Caco-2 (cell line): ENCODE data around the gene GALNT18. TPM values are rescaled to one million over a fixed set of nuclear protein-coding genes. Genes with fewer than 3 reads are reported as not detected.

Experiments used
- BruUV-seq: library from RNA; stranded (reverse); fragments of 400-500 nt; replicated peaks from 2 replicates; lab custom pipeline; 2021; lab: Mats Ljungman, UMichigan
- CTCF ChIA-PET: fragments of 300-600 bp; sonication (Branson Sonifier 250); formaldehyde crosslinking; loops from one replicate; lab custom pipeline; 2022; ENCODE audit warnings: antibody characterized with exemption; lab: Charles Lee
- POLR2A ChIA-PET: fragments of 300-600 bp; sonication (Branson Sonifier 250); formaldehyde crosslinking; loops from one replicate; lab custom pipeline; 2022; ENCODE audit warnings: antibody characterized with exemption; lab: Charles Lee
- DNase-seq, 2 experiments: peaks; one replicate each; pipeline versions ENCODE4 v3.0.0 to v3.0.0-alpha.2; 2020 to 2022
- H3K27me3 ChIP-seq: replicated peaks from 2 replicates; pipeline ENCODE4 v1.6.0; 2011; ENCODE audit warnings: low read length; ENCODE audit not compliant: control insufficient read depth, insufficient read depth
- H3K36me3 ChIP-seq: 2 replicates; pipeline ENCODE4 v1.5.1; 2011; ENCODE audit warnings: low read length; ENCODE audit not compliant: control insufficient read depth, insufficient read depth
- H3K4me1 ChIP-seq: fragments of 250-450 bp; sonication (Bioruptor Pico); 2 replicates; pipeline ENCODE4 v1.5.1; 2020; ENCODE audit warnings: mild to moderate bottlenecking
- H3K4me3 ChIP-seq: 2 replicates; pipeline ENCODE4 v1.5.1; 2011; ENCODE audit warnings: low read depth, mild to moderate bottlenecking, control low read depth, low read length
- H3K9me3 ChIP-seq: fragments of 250-450 bp; sonication (Bioruptor Pico); 2 replicates; pipeline ENCODE4 v1.5.1; 2020; ENCODE audit warnings: mild to moderate bottlenecking, moderate library complexity
- H3K27ac Mint-ChIP-seq: one replicate; pipeline ENCODE4 v1.8.0; 2022; ENCODE audit warnings: mixed read lengths; ENCODE audit not compliant: unreplicated experiment
- H3K27me3 Mint-ChIP-seq: one replicate; pipeline ENCODE4 v1.8.0; 2022; ENCODE audit warnings: mixed read lengths; ENCODE audit not compliant: insufficient read depth, unreplicated experiment
- H3K36me3 Mint-ChIP-seq: one replicate; pipeline ENCODE4 v1.8.0; 2022; ENCODE audit warnings: mild to moderate bottlenecking, mixed read lengths; ENCODE audit not compliant: insufficient read depth, unreplicated experiment
- H3K4me1 Mint-ChIP-seq: one replicate; pipeline ENCODE4 v1.8.0; 2022; ENCODE audit warnings: low read depth, mixed read lengths; ENCODE audit not compliant: unreplicated experiment
- H3K4me3 Mint-ChIP-seq: one replicate; pipeline ENCODE4 v1.8.0; 2022; ENCODE audit warnings: mild to moderate bottlenecking, moderate library complexity, mixed read lengths; ENCODE audit not compliant: unreplicated experiment
- H3K9me3 Mint-ChIP-seq: one replicate; pipeline ENCODE4 v1.8.0; 2022; ENCODE audit warnings: mixed read lengths; ENCODE audit not compliant: unreplicated experiment
- intact Hi-C: fragments of 100-400 bp; cut with micrococcal nuclease; formaldehyde crosslinking; loops from one replicate; pipeline ENCODE4 v1.10.0; 2022; ENCODE audit not compliant: unreplicated experiment
- total RNA-seq: library from RNA; stranded (reverse); gene quantifications from 2 replicates; pipeline ENCODE4 v1.2.3, GENCODE V29; 2022
- TF ChIP-seq, protein P1 (sequence below), 2 experiments: fragments of 200-600 bp in 1 of 2; IDR thresholded peaks; 1 replicate in 1 of 2; 2 replicates in 1 of 2; pipeline versions ENCODE4 v1.5.1 to v1.8.0; 2011 to 2022; ENCODE audit warnings: antibody characterized with exemption in 1 of 2, control low read depth in 1 of 2, inconsistent platforms in 1 of 2, low read depth in 1 of 2, low read length in 1 of 2, mild to moderate bottlenecking in 1 of 2, moderate library complexity in 1 of 2; ENCODE audit not compliant: insufficient read depth in 1 of 2, severe bottlenecking in 1 of 2, unreplicated experiment in 1 of 2

Gene GALNT18
- total RNA-seq, 1 experiment from 2014 or later = 0.43 TPM

DNA sequence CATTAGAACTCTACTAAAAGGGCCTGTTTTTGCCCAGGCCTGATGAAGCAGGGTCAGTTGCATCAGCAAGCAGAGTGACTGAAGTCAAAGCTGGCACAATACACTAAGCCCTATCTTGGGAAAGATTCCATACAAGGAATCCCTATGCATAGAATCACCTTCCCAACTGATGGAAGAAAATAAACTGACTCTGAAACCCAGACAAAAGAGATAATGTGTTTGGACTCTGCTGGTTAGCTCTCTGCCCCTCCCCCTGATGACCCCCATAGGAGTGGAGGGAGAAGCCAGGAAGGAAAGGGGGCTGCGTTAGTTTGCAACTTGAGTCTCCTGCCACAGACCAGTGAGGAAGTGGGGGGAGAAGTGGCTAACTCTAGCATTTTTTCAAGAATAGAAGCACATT, 32.9 kb downstream of the GALNT18 start:
- H3K36me3 ChIP-seq = no peaks in the 10 kb centered on the region
- no peaks in the 10 kb centered on the region for H3K4me1 ChIP-seq
- H3K27me3 Mint-ChIP-seq = peaks cover 16% of the 10 kb centered on the region
- no peaks in the 10 kb centered on the region for H3K9me3 Mint-ChIP-seq
- DNase-seq = no peak
- ChIA-PET CTCF (no interaction called here), POLR2A (no interaction called here)
- H3K9me3 ChIP-seq = no peaks in the 10 kb centered on the region
- H3K4me3 Mint-ChIP-seq = no peak overlapping the region
- BruUV-seq = no TSS peak
- TF ChIP-seq, protein P1, sequence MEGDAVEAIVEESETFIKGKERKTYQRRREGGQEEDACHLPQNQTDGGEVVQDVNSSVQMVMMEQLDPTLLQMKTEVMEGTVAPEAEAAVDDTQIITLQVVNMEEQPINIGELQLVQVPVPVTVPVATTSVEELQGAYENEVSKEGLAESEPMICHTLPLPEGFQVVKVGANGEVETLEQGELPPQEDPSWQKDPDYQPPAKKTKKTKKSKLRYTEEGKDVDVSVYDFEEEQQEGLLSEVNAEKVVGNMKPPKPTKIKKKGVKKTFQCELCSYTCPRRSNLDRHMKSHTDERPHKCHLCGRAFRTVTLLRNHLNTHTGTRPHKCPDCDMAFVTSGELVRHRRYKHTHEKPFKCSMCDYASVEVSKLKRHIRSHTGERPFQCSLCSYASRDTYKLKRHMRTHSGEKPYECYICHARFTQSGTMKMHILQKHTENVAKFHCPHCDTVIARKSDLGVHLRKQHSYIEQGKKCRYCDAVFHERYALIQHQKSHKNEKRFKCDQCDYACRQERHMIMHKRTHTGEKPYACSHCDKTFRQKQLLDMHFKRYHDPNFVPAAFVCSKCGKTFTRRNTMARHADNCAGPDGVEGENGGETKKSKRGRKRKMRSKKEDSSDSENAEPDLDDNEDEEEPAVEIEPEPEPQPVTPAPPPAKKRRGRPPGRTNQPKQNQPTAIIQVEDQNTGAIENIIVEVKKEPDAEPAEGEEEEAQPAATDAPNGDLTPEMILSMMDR (IDR thresholded peaks at IDR 0.05; ENCODE audit: insufficient read depth in 1 of 2, low read depth in 1 of 2, low read length in 1 of 2, severe bottlenecking in 1 of 2, unreplicated experiment in 1 of 2) = no peak
- no peak overlapping the region for H3K4me3 ChIP-seq
- H3K27me3 ChIP-seq = no peaks in the 10 kb centered on the region
- intact Hi-C loops = no loop called here
- H3K4me1 Mint-ChIP-seq = peaks cover 5% of the 10 kb centered on the region
- no peak overlapping the region for H3K27ac Mint-ChIP-seq
- H3K36me3 Mint-ChIP-seq = no peaks in the 10 kb centered on the region

DNA sequence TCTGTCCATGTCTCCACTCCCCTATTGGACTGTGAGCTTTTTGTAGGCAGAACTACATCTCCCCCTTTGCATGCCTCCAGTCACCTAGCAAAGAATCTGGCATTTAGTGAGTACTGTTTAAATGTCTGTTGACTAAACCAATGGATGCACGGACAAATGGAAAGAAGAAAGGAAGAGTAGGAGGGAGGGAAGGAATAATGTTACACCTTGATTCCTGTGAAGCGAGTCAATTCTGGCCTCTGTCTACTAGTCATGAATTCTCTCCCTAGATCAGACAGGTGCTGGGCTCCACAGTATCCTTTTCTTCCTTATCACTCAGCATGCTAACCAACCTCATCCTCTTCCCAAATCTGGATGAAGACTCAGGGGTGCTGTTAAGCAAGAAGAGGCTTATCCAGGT, 33.6 kb downstream of the GALNT18 start:
- H3K4me1 Mint-ChIP-seq = peaks cover 9% of the 10 kb centered on the region

GRCh38 chr11:11587122-11587521, 34.7 kb downstream of the GALNT18 start:
- H3K4me1 Mint-ChIP-seq = peaks cover 9% of the 10 kb centered on the region
- TF ChIP-seq, protein P1 (IDR thresholded peaks at IDR 0.05; ENCODE audit: insufficient read depth in 1 of 2, low read depth in 1 of 2, low read length in 1 of 2, severe bottlenecking in 1 of 2, unreplicated experiment in 1 of 2) = no peak
- no peak overlapping the region for H3K4me3 Mint-ChIP-seq
- Histone ChIP-seq H3K36me3 (no peaks in the 10 kb centered on the region), H3K27me3 (no peaks in the 10 kb centered on the region), H3K4me1 (no peaks in the 10 kb centered on the region), H3K9me3 (no peaks in the 10 kb centered on the region), H3K4me3 (no peak overlapping the region)
- H3K9me3 Mint-ChIP-seq = no peaks in the 10 kb centered on the region
- POLR2A ChIA-PET = no interaction called here
- BruUV-seq = no TSS peak
- CTCF ChIA-PET = no interaction called here
- peaks cover 6% of the 10 kb centered on the region for H3K27me3 Mint-ChIP-seq
- DNase-seq = no peak
- H3K27ac Mint-ChIP-seq = no peak overlapping the region
- no peaks in the 10 kb centered on the region for H3K36me3 Mint-ChIP-seq
- intact Hi-C loops = no loop called here

More for the DNA sequence above, 33.6 kb downstream of the GALNT18 start:
- Mint-ChIP-seq H3K4me3 (no peak overlapping the region), H3K27me3 (peaks cover 13% of the 10 kb centered on the region), H3K27ac (no peak overlapping the region), H3K36me3 (no peaks in the 10 kb centered on the region), H3K9me3 (no peaks in the 10 kb centered on the region)
- ChIA-PET POLR2A (no interaction called here), CTCF (no interaction called here)
- intact Hi-C loops = no loop called here
- Histone ChIP-seq H3K27me3 (no peaks in the 10 kb centered on the region), H3K4me3 (no peak overlapping the region), H3K36me3 (no peaks in the 10 kb centered on the region), H3K4me1 (no peaks in the 10 kb centered on the region), H3K9me3 (no peaks in the 10 kb centered on the region)
- no peak for DNase-seq
- no TSS peak for BruUV-seq
- TF ChIP-seq, protein P1 (IDR thresholded peaks at IDR 0.05; ENCODE audit: insufficient read depth in 1 of 2, low read depth in 1 of 2, low read length in 1 of 2, severe bottlenecking in 1 of 2, unreplicated experiment in 1 of 2) = no peak
